ENCODE data around the gene IARS1.

Gene IARS1

GRCh38 chr9:92270511-92270910, 23.0 kb downstream of the IARS1 start:
- Histone ChIP-seq H3K36me3 (ENCODE audit: control insufficient read depth, insufficient read depth, low read length, severe bottlenecking) (peaks cover 100% of the 10 kb centered on the region), H3K9me3 (ENCODE audit: control insufficient read depth, low read length) (no peaks in the 10 kb centered on the region), H3K9ac (ENCODE audit: low read length) (no peak overlapping the region), H3K27me3 (replicated peaks; ENCODE audit: control insufficient read depth, insufficient read depth, low read length) (no peaks in the 10 kb centered on the region), H3K4me1 (ENCODE audit: control insufficient read depth, insufficient read depth, low read length) (peaks cover 6% of the 10 kb centered on the region), H3K4me3 (ENCODE audit: low read length) (no peak overlapping the region)
- DNase-seq (ENCODE audit: low read depth), result no peak

GRCh38 chr9:92266486-92266885, 27.0 kb downstream of the IARS1 start:
- Histone ChIP-seq H3K4me1 (ENCODE audit: control insufficient read depth, insufficient read depth, low read length) (peaks cover 14% of the 10 kb centered on the region), H3K9me3 (ENCODE audit: control insufficient read depth, low read length) (no peaks in the 10 kb centered on the region), H3K27me3 (replicated peaks; ENCODE audit: control insufficient read depth, insufficient read depth, low read length) (no peaks in the 10 kb centered on the region), H3K9ac (ENCODE audit: low read length) (no peak overlapping the region), H3K36me3 (ENCODE audit: control insufficient read depth, insufficient read depth, low read length, severe bottlenecking) (peaks cover 100% of the 10 kb centered on the region), H3K4me3 (ENCODE audit: low read length) (no peak overlapping the region)
- no peak for DNase-seq (ENCODE audit: low read depth)

- Histone ChIP-seq H3K9me3 (ENCODE audit: control insufficient read depth, low read length) (no peaks in the 10 kb centered on the region), H3K36me3 (ENCODE audit: control insufficient read depth, insufficient read depth, low read length, severe bottlenecking) (peaks cover 100% of the 10 kb centered on the region), H3K9ac (ENCODE audit: low read length) (no peak overlapping the region), H3K4me3 (ENCODE audit: low read length) (no peak overlapping the region), H3K27me3 (replicated peaks; ENCODE audit: control insufficient read depth, insufficient read depth, low read length) (no peaks in the 10 kb centered on the region), H3K4me1 (ENCODE audit: control insufficient read depth, insufficient read depth, low read length) (peaks cover 14% of the 10 kb centered on the region)
- DNase-seq (ENCODE audit: low read depth), result peak; percentile 25
Observed at GRCh38 chr9:92265154-92265553, 28.3 kb downstream of the IARS1 start.

- Histone ChIP-seq H3K4me1 (ENCODE audit: control insufficient read depth, insufficient read depth, low read length) (peaks cover 14% of the 10 kb centered on the region), H3K36me3 (ENCODE audit: control insufficient read depth, insufficient read depth, low read length, severe bottlenecking) (peaks cover 100% of the 10 kb centered on the region), H3K4me3 (ENCODE audit: low read length) (no peak overlapping the region)
Observed at GRCh38 chr9:92263131-92263530, 30.4 kb downstream of the IARS1 start.

GRCh38 chr9:92257327-92257726, 36.2 kb downstream of the IARS1 start:
- no peak overlapping the region for H3K9ac ChIP-seq (ENCODE audit: low read length)
- no peak overlapping the region for H3K4me3 ChIP-seq (ENCODE audit: low read length)
- peaks cover 100% of the 10 kb centered on the region for H3K36me3 ChIP-seq (ENCODE audit: control insufficient read depth, insufficient read depth, low read length, severe bottlenecking)
- H3K9me3 ChIP-seq (ENCODE audit: control insufficient read depth, low read length), result no peaks in the 10 kb centered on the region
- no peak for DNase-seq (ENCODE audit: low read depth)
- no peaks in the 10 kb centered on the region for H3K27me3 ChIP-seq (replicated peaks; ENCODE audit: control insufficient read depth, insufficient read depth, low read length)
- no peaks in the 10 kb centered on the region for H3K4me1 ChIP-seq (ENCODE audit: control insufficient read depth, insufficient read depth, low read length)

More at GRCh38 chr9:92263131-92263530, 30.4 kb downstream of the IARS1 start:
- DNase-seq (ENCODE audit: low read depth), result no peak
- Histone ChIP-seq H3K9ac (ENCODE audit: low read length) (no peak overlapping the region), H3K27me3 (replicated peaks; ENCODE audit: control insufficient read depth, insufficient read depth, low read length) (no peaks in the 10 kb centered on the region), H3K9me3 (ENCODE audit: control insufficient read depth, low read length) (no peaks in the 10 kb centered on the region)

GRCh38 chr9:92254381-92255337, 38.8 kb downstream of the IARS1 start:
- no peak for DNase-seq (ENCODE audit: low read depth)
- Histone ChIP-seq H3K27me3 (replicated peaks; ENCODE audit: control insufficient read depth, insufficient read depth, low read length) (no peaks in the 10 kb centered on the region), H3K9ac (ENCODE audit: low read length) (no peak overlapping the region), H3K4me3 (ENCODE audit: low read length) (no peak overlapping the region), H3K36me3 (ENCODE audit: control insufficient read depth, insufficient read depth, low read length, severe bottlenecking) (peaks cover 100% of the 10 kb centered on the region), H3K9me3 (ENCODE audit: control insufficient read depth, low read length) (no peaks in the 10 kb centered on the region), H3K4me1 (ENCODE audit: control insufficient read depth, insufficient read depth, low read length) (no peaks in the 10 kb centered on the region)

- Histone ChIP-seq H3K27me3 (replicated peaks; ENCODE audit: control insufficient read depth, insufficient read depth, low read length) (no peaks in the 10 kb centered on the region), H3K4me1 (ENCODE audit: control insufficient read depth, insufficient read depth, low read length) (no peaks in the 10 kb centered on the region), H3K9me3 (ENCODE audit: control insufficient read depth, low read length) (no peaks in the 10 kb centered on the region), H3K4me3 (ENCODE audit: low read length) (no peak overlapping the region), H3K36me3 (ENCODE audit: control insufficient read depth, insufficient read depth, low read length, severe bottlenecking) (peaks cover 100% of the 10 kb centered on the region), H3K9ac (ENCODE audit: low read length) (no peak overlapping the region)
- DNase-seq (ENCODE audit: low read depth), result no peak
Observed at GRCh38 chr9:92253656-92254055, 39.8 kb downstream of the IARS1 start.

GRCh38 chr9:92247981-92248380, 45.5 kb downstream of the IARS1 start:
- Histone ChIP-seq H3K9me3 (ENCODE audit: control insufficient read depth, low read length) (no peaks in the 10 kb centered on the region), H3K9ac (ENCODE audit: low read length) (no peak overlapping the region), H3K4me3 (ENCODE audit: low read length) (no peak overlapping the region), H3K27me3 (replicated peaks; ENCODE audit: control insufficient read depth, insufficient read depth, low read length) (no peaks in the 10 kb centered on the region), H3K4me1 (ENCODE audit: control insufficient read depth, insufficient read depth, low read length) (peaks cover 36% of the 10 kb centered on the region), H3K36me3 (ENCODE audit: control insufficient read depth, insufficient read depth, low read length, severe bottlenecking) (peaks cover 100% of the 10 kb centered on the region)
- DNase-seq (ENCODE audit: low read depth), result no peak

- no peak overlapping the region for H3K4me3 ChIP-seq (ENCODE audit: low read length)
- no peaks in the 10 kb centered on the region for H3K27me3 ChIP-seq (replicated peaks; ENCODE audit: control insufficient read depth, insufficient read depth, low read length)
- no peaks in the 10 kb centered on the region for H3K9me3 ChIP-seq (ENCODE audit: control insufficient read depth, low read length)
- peaks cover 41% of the 10 kb centered on the region for H3K4me1 ChIP-seq (ENCODE audit: control insufficient read depth, insufficient read depth, low read length)
- no peak overlapping the region for H3K9ac ChIP-seq (ENCODE audit: low read length)
- DNase-seq (ENCODE audit: low read depth), result peak; percentile 37
- peaks cover 97% of the 10 kb centered on the region for H3K36me3 ChIP-seq (ENCODE audit: control insufficient read depth, insufficient read depth, low read length, severe bottlenecking)
Observed at GRCh38 chr9:92247296-92247695, 46.2 kb downstream of the IARS1 start.

- H3K36me3 ChIP-seq (ENCODE audit: control insufficient read depth, insufficient read depth, low read length, severe bottlenecking), result peaks cover 94% of the 10 kb centered on the region
- H3K27me3 ChIP-seq (replicated peaks; ENCODE audit: control insufficient read depth, insufficient read depth, low read length), result no peaks in the 10 kb centered on the region
- H3K4me1 ChIP-seq (ENCODE audit: control insufficient read depth, insufficient read depth, low read length), result peaks cover 52% of the 10 kb centered on the region
- H3K9ac ChIP-seq (ENCODE audit: low read length), result peak overlapping the region; percentile 7
- H3K9me3 ChIP-seq (ENCODE audit: control insufficient read depth, low read length), result no peaks in the 10 kb centered on the region
- peak; percentile 74 for DNase-seq (ENCODE audit: low read depth)
- peak overlapping the region; percentile 28 for H3K4me3 ChIP-seq (ENCODE audit: low read length)
Observed at GRCh38 chr9:92245005-92245797, 48.3 kb downstream of the IARS1 start.

Measured in adipocyte (in vitro differentiated cells).